ENCODE data around the gene MT1G. TPM values are rescaled to one million over a fixed set of nuclear protein-coding genes. Genes with fewer than 3 reads are reported as not detected.
A peak's percentile ranks its signal among the peaks of the same experiment; 100 is the strongest.

Gene MT1G
- total and polyA plus RNA-seq, 2 experiments from 2014 or later, result 184 to 1,014 TPM

- TF ChIP-seq ZNF462 (CRISPR knock-in tag; IDR thresholded peaks at IDR 0.05), result no peak
- TF ChIP-seq NANOG (IDR thresholded peaks at IDR 0.05; ENCODE audit: borderline replicate concordance), result no peak
These were observed 9.5 kb downstream of the MT1G start (continued) for GRCh38 chr16:56658327-56658875.

GRCh38 chr16:56657555-56658326, 10.1 kb downstream of the MT1G start, which contains the start of gene MT1F:
Gene MT1F (plus strand): TSS chr16:56657959. CDS start chr16:56658059, 100 bp downstream.
- TF ChIP-seq ZNF331 (CRISPR knock-in tag; IDR thresholded peaks at IDR 0.05; ENCODE audit: low read depth) (no peak), JUNB (IDR thresholded peaks at IDR 0.05; ENCODE audit: unreplicated experiment) (no peak), ZNF462 (CRISPR knock-in tag; IDR thresholded peaks at IDR 0.05) (no peak), POLR2AphosphoS5 (IDR thresholded peaks at IDR 0.05; ENCODE audit: low read depth) (peak; percentile 45), EZH2 (IDR thresholded peaks at IDR 0.05; ENCODE audit: low read depth, unreplicated experiment) (peak; percentile 53), NANOG (IDR thresholded peaks at IDR 0.05; ENCODE audit: borderline replicate concordance) (no peak), STAT1 (IDR thresholded peaks at IDR 0.05; ENCODE audit: unreplicated experiment) (no peak)
- peak; percentile 88 for ATAC-seq
- peak; percentile 94 for DNase-seq (ENCODE audit: low spot score)
- Mint-ChIP-seq H3K4me1 (peaks cover 22% of the 10 kb centered on the region), H3K36me3 (ENCODE audit: low read depth) (peaks cover 22% of the 10 kb centered on the region; the same call in 2 of the 3 replicates), H3K9me3 (no peaks in the 10 kb centered on the region), H3K4me3 (peak within 1 kb of the TSS; percentile 90), H3K27me3 (ENCODE audit: insufficient read depth, low read depth, poor library complexity) (peaks cover 63% of the 10 kb centered on the region), H3K27ac (no peak within 1 kb of the TSS; the same call in 1 of the 2 replicates)
- H3K27ac ChIP-seq (ENCODE audit: low read depth), result no peak within 1 kb of the TSS
- no peaks in the 10 kb centered on the region for H4K20me1 ChIP-seq (replicated peaks; ENCODE audit: insufficient read depth)
- H3F3A ChIP-seq (replicated peaks; ENCODE audit: low read depth), result no peaks in the 10 kb centered on the region
- peak within 1 kb of the TSS; percentile 80 for H2AFZ ChIP-seq
- peak within 1 kb of the TSS; percentile 82 for H3K4me3 ChIP-seq
- H3K27me3 ChIP-seq (ENCODE audit: insufficient read depth), result peaks cover 72% of the 10 kb centered on the region
- peaks cover 19% of the 10 kb centered on the region for H3K4me1 ChIP-seq (ENCODE audit: insufficient read depth)
- peak within 1 kb of the TSS; percentile 90 for H3K4me2 ChIP-seq
- H3K79me2 ChIP-seq (replicated peaks; ENCODE audit: insufficient read depth), result no peaks in the 10 kb centered on the region
- H3K9me2 ChIP-seq (ENCODE audit: insufficient read depth), result no peaks in the 10 kb centered on the region
- H3K36me3 ChIP-seq (ENCODE audit: insufficient read depth), result no peaks in the 10 kb centered on the region; the same call in 1 of the 2 replicates

Data from GM23338 (cell line).